GM21447 (cell line): ENCODE results near the gene SYNM.

Experiments used
- ATAC-seq: cut with Tn5 transposase; IDR thresholded peaks from one replicate; pipeline ENCODE4 v1.9.1; 2021; ENCODE audit not compliant: unreplicated experiment

Gene SYNM

DNA sequence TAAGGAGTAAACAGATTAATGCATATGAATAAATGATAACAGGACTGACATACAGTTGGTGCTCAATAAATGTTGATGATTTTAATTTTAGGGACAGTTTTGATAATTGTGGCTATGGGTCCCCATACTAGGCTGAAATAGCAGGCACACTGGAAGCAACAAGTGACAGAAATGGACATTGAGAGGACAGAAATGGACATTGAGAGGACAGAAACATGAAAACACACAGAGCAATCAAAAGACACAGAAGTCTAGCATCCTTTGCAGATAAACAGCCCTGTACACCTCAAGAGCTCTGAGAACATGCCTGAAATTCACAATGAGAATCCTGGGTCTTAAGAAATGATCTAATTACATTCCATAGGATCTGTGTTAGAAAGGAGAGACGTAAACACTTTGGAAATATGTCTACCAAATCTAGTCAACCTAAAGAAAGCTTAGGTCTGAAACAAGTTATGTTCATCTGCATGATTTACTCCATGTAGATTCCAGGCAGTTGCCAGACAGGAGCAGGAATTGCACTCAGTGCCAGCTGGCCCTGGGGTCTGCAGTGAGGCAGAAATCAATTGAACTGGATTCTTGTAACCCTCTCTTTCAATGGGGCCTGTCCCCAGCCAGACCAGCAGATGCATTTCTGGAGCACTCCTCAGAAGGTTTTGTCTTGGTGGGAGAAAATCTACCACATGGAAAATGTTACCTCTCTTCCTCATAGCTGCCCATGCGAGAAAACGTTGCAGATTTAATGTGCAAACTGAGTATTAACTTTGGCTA, 60.3 kb downstream of the SYNM start:
- no peak for ATAC-seq

DNA sequence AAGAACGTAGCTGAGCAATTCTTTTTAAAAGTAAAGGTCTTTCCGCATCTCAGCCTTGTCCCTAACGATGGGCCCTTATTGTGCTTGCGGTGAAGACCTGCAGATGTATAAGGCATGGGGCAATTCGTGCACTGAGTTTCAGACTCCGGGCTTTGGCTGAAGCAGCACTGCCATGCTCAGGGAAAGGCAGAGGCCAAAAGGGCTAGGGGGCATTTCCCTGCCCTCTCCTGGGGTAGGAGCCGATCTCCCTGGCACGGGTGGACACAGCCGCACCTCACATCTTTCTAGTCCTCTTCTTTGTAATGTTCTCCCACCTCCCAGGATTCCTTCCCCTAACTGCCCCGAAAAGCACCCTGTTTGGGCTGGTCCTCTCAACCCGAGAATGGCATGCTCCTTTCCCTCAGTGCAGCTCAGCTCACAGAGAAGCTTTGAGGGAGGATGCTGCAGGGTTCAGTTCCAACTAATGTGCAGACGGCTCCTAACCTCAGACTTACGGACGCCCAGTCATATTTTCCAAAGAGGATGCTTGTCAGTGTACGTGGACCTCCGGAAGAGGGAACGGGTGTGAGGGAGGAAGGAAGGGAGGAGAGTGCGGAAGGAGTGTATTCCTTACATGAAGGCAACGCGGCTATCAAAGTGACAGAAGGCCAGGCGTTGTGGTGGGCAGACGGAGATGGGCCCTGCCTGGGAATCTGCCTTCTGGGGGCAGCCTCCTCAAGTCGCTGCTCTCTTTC, 61.2 kb downstream of the SYNM start:
- no peak for ATAC-seq

DNA sequence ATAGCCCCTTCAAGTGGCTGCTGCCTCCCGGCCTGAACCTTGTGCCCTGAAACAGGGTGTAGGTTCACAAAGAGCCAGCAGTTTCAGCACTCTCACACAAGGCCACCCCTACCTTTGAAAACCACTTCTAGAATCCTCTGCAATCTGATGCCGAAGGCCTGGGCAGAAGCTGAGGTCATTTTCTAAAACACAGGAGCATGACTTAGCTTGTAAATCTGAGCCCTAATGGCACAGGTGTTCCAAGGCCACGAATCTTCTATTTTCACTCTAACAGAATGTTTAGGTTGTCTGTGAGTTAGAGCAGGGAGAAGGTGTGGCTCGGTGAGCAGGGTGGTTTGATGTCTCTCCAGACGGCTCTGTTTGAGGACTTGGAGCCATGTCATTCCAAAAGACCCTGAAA, 62.3 kb downstream of the SYNM start:
- ATAC-seq, result no peak

DNA sequence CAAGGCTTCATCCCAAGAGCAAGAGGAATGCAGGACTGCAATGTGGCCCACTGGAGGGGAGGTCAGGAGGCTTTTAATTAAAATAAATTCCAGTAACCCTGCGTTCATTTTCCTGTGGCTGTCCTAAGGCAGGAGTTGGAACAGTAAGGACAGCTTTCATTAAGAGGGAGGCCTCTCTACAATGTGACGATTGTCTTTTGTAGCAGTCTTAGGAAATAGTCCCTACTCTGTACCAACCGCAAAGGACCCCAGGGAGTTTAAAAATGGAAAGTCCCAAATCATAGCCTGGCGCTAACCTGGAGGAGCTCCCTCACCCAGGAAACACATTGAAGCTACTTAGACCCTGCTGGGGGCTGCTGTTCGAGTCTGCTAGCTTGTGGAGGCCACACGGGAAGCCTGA, 62.8 kb downstream of the SYNM start:
- peak; percentile 61 for ATAC-seq

DNA sequence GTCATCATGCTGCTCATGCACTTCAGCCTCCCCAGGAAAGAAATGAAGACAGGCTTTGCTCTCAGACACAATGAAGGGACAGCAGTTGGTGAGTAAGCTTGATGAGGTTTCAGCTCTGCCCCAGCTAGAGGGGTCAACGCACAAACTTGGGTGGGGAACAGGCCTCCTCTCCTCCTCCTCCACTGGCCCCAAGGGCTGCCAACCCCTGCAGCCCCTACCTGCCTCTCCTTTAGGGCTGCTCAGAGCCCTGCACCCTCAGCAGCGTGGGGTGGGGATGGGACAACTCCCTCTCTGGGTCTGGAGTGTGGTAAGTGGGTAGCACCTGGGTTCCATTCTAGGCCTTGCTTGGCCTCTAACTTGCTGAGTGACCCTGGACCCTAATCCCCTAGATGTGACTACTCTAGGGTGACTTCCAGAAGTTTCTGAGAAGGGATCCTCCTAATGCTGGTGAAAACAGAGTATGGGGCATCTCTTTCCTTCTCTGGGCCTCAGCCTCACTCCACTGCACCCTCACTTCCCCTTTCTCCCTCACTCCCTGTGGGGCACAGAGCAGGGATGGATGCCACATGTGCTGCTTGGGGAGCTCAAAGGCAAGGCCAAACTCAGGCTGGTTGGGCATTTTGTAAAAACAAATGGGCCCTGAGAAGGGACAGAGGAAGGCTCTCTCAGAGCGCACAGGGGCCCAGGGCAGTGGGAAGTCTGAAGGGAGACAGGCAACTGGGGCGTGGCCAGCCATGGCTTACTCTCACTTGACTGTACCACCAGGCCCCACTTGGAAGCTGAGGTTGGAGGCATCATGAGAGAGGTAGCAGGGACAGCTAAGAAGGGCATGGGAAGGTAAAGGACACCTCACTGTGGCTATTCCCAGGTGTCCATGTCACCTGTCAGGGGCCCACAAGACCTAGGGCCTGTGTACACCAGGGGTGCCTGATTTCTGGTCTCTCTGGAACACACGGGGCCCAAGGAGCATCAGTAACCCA, 64.0 kb downstream of the SYNM start:
- ATAC-seq, result no peak

DNA sequence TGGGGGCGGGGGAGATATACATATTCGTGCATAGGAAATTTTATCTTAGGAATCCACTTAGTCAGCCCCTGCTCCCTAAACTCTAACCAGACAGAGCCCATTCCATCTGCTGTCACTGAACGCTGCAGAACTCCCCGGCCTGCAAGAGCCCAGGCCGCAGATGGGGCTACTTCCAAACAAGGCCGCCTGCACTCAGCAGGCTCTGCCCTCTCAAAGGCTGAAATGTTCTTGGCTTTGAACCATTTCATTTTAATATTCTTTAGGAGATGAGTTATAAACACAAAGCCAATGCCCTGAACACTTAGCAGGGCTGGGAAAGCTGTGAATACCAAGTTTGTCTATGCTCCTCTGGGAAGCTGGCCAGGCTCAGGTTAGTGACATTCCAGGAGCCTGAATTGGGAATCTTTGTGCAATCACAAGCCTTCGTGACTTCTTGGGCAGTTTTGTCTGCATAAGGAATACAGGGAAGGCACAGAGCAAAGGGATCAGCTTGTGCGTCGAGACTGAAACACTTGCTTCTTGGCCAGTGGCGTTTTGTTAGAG, 65.0 kb downstream of the SYNM start:
- no peak for ATAC-seq

DNA sequence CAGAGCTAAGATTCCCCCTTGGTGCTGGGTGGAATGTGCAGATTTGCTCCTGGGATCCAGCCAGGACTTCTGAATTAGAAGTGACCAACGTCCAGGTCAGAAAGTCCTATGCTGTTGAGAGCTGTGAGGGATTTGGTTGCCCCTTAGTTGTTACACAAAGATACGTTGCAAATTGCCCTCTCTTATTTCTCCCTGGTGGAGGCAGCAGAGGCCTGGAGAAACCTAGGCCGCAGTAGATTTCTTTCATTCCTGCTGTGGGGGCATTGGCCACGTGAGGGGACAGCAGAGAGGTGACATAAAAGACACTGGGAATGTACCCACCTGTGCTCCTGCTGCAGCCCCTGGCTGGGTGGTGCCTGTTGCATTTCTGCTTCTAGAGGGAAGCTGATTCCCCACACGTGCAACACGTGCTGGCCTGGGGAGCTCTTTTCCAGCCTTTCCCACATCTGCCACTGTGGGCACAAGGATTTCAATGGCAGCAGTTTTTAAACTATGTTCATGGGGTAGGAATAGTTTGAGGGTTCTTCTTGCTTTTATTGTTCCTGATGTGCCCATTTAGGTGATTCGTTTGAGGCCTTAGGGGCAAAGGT, 65.7 kb downstream of the SYNM start:
- no peak for ATAC-seq

DNA sequence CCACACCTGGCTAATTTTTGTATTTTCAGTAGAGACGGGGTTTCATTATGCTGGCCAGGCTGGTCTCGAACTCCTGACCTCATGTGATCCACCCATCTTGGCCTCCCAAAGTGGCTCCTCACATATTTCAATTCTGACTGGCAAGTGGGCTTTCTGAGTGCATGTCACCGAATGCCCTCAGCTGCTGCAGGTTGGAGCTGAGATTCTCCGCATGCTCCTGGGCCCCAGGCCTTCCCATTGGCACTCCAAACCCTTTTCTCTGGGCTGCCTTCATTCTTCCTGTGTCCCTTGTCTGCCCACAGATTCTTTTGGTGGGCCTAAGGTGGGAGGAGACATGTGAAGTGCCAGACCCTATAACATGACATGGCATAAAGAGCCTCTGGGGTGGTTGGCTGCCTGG, 67.3 kb downstream of the SYNM start:
- ATAC-seq, result no peak

DNA sequence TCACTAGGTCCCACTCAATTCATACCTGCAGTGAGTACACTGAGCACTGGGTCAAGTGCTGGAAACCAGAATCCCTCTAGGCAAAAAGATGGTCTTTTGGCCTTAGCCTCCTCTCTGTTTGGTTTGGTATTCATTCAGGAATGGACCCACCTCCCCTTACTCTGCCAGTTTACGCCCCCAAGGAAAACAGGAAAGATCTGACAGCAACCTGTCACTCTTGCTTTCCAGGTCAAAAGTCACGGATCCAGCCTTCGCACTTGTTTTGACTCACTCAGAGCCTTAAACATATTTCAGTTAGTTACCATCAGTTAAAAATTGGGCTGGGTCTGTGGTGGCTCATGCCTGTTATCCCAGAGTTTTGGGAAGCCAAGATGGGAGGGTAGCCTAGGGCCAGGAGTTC, 68.1 kb downstream of the SYNM start:
- ATAC-seq, result no peak

DNA sequence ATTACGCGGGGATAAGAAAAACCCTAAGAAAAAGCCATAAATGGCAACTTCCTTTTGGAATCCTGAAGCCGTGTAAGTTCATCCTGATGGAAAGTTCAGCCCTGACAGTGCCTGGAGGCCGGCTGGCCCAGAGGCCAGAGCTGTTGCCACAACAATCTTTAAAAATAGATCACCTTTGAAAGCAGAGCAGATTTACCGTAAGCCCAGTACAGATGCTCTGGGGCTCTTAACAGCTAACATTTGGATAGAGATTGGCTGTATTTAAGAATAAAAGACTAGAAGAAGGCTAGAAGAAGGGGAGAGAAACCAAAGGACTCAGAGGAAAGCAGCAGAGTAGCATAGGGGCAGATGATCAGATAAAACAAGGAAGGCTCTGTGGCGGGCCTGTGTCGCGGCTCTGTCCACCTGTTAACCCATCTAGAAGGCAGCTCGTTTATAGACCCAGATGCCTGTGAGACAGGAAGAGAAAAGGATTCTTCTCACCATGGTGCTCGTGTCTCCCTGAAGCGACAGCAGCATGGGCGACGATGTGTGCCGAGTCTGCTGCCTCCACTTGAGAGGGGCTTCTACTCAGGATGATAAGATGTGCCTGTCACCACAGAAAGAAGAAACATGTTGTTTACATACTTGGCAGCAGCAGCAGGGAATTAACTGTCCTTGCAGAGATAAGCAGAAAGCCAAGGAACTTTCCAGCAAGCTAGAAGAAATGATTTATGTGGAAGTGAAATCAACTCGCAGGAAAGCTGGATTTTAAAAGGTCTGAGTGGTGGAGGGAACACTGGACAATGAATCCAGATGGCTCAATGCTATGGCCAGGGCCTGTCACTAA, 69.9 kb downstream of the SYNM start:
- ATAC-seq, result no peak

DNA sequence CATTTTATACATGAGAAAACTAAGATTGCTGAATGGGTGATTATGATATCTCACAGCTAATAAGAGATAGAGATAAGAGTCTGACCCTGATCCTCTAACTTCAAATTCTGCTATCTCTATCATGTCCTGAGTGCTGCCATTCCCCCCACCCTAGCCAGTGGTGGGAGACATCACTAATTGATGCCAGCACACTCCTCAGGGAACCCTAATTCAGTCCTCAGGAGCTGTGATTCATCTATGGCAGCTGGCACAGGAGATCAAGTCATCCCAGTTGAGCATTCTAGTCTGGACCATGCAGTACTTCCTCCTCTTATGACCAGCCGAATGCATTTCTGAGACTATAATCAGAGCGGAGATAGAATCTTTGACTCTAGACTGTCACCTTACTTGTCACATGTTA, 71.9 kb downstream of the SYNM start:
- no peak for ATAC-seq

DNA sequence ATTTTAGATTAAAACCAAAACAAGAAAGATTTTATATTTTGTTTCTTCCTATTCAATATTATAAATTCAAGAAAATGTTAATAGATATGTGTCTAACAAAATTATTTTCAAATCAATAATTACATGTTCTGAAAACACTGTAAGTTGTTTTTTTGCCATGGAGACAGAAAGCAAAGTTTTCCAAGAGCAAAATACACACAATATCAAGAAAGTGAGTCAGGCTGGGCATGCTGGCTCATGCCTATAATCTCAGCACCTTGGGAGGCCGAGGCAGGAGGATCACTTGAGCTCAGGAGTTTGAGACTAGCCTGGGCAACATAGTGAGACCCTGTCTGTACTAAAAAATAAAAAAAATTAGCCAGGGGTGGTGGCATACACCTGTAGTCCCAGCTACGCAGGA, 72.8 kb downstream of the SYNM start:
- ATAC-seq, result no peak

DNA sequence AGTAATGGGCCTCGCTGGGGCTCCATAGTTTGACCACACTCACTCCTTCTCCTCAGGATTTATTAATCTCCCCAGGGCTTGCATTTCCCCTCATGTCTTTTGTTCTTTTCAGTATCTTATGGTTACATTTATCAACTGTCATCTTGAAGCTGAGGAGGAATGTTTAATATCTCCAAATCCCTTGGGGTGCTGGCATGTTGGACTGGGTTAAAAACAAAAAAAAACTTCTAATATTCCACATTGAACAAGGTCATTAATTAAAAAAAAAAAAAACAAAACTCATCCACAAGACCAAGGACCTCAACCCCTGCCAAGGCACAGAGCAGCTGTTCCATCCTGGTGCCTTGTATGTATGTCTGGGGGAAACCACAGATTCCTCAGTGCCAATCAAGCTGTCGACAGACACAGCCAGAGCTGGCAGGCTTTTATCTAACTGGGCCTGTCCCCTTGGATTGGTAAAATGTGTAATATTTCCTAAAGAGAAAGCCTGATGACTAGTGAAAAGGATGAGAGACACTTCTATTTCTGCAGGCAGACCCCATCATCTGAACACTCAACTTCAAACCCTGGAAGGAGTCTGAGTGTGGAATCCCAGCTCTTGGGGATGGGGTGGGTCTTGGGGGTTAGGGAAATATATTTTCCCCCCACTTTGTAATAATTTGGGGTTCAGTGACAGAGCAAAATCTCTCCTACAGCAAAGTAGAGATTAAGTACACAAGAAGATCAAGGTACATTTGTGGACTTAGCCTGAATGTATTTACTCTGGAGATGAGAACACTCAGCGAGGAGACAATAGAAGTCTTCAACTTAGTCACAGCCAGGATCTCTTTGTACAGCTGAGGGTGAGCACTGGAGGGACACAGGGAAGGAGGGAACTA, 75.4 kb downstream of the SYNM start:
- no peak for ATAC-seq

DNA sequence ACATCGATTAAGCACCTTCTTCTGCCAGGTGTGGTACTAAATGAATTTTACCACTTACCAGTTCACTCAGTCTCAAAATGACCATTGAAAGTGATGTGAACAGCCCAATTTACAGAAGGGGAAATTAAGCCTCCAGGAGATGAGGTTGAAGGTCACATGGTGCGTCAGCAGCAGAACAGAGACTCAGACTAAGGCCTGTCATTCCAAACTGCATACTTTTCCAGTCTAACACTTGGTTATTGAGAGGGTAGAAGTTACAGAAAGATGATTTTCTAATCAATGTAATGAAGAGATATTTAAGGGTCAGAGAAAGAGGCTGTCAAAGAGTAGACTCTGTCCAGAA, 76.1 kb downstream of the SYNM start:
- no peak for ATAC-seq

DNA sequence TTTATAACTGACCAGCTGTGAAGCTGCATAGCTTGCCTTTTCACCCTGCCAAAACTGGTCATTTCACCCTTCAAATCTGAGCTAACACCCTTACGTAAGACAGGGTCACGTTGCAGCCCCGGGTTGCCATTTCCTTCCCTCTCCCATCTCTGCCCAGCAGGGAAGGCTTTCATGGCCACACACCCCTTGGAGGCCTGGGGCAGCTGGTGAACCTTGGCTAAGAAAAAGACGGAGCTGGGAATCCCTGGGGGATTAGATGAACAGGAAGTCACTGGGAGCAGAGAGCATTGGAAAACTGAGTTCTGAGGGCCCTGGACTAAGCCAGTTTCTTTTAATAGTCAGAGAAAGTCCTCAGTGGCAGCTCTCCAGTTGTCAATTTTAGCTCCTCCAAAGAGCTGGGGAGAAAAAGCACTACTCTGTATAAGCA, 76.7 kb downstream of the SYNM start:
- no peak for ATAC-seq

DNA sequence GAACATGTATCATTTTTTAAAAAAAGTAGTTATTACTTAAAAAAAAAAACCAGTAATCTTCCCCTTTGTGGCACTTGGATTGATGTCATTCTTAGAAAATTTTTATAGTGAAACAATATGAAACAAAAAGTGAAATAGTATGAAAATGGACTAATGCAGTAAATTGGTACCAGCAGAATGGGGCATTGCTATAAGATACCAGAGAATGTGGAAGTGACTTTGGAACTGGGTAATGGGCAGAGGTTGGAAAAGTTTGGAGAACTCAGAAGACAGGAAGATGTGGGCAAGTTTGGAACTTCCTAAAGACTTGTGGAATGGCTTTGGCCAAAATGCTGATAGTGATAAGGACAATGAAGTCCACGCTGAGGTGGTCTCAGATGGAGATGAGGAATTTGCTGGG, 77.9 kb downstream of the SYNM start:
- ATAC-seq, result no peak
